NT2/D1 (cell line): ENCODE measurements around the gene PUDP.

Experiments used
- SUZ12 ChIP-seq: IDR thresholded peaks from 2 replicates; pipeline ENCODE4 v1.6.1; 2011; ENCODE audit not compliant: insufficient read length, insufficient read depth; ENCODE audit errors: extremely low read depth
- ZNF274 ChIP-seq: IDR thresholded peaks from 2 replicates; pipeline ENCODE4 v1.6.1; 2011; ENCODE audit warnings: mild to moderate bottlenecking, low read depth, low read length

- no peak for TF ChIP-seq ZNF274
- no peak for TF ChIP-seq SUZ12
Measured at GRCh38 chrX:7117587-7117986, 30.4 kb downstream of the PUDP start.
